A673 (cell line): Measurements from ENCODE around the gene IQGAP3. TPM values are rescaled to one million over a fixed set of nuclear protein-coding genes. Genes with fewer than 3 reads are reported as not detected.
A peak's percentile ranks its signal among the peaks of the same experiment; 100 is the strongest.

Source experiments
- BruUV-seq: library from RNA; stranded (reverse); fragments of 400-500 nt; replicated peaks from 2 replicates; lab custom pipeline; 2021; lab: Mats Ljungman, UMichigan
- CTCF ChIA-PET: fragments of 300-600 bp; sonication (Branson Sonifier 250); formaldehyde crosslinking; loops from one replicate; lab custom pipeline; 2022; ENCODE audit warnings: antibody characterized with exemption; lab: Charles Lee
- POLR2A ChIA-PET: fragments of 300-600 bp; sonication (Branson Sonifier 250); formaldehyde crosslinking; loops from one replicate; lab custom pipeline; 2022; ENCODE audit warnings: antibody characterized with exemption; ENCODE audit not compliant: low non-redundant PET; lab: Charles Lee
- DNase-seq: peaks from one replicate; pipeline ENCODE4 v3.0.0-alpha.2; 2015; ENCODE audit warnings: low spot score
- H3K27ac ChIP-seq: fragments of 200-600 bp; sonication (generic); 2 replicates; pipeline ENCODE4 v1.5.1; 2016; ENCODE audit warnings: mixed run types, low read depth, mild to moderate bottlenecking, mixed read lengths, antibody characterized with exemption, low read length; ENCODE audit not compliant: poor library complexity, severe bottlenecking
- H3K27me3 ChIP-seq: fragments of 200-600 bp; sonication (generic); replicated peaks from 2 replicates; pipeline ENCODE4 v1.6.1; 2017; ENCODE audit warnings: mixed run types, low read depth, mild to moderate bottlenecking, mixed read lengths, antibody characterized with exemption, low read length; ENCODE audit not compliant: insufficient read depth, poor library complexity
- H3K36me3 ChIP-seq: fragments of 200-600 bp; sonication (generic); 2 replicates; pipeline ENCODE4 v1.6.1; 2016; ENCODE audit warnings: mixed run types, mild to moderate bottlenecking, mixed read lengths, antibody characterized with exemption, low read length; ENCODE audit not compliant: insufficient read depth, poor library complexity, severe bottlenecking
- H3K4me1 ChIP-seq: fragments of 200-600 bp; sonication (generic); 2 replicates; pipeline ENCODE4 v1.6.1; 2017; ENCODE audit warnings: mixed run types, mild to moderate bottlenecking, mixed read lengths, antibody characterized with exemption, low read length; ENCODE audit not compliant: insufficient read depth, poor library complexity, severe bottlenecking
- H3K4me3 ChIP-seq: fragments of 200-600 bp; sonication (generic); 2 replicates; pipeline ENCODE4 v1.5.1; 2016; ENCODE audit warnings: low read depth, mixed run types, mild to moderate bottlenecking, mixed read lengths, low read length; ENCODE audit not compliant: poor library complexity, severe bottlenecking
- H3K9me3 ChIP-seq: fragments of 200-600 bp; sonication (generic); 2 replicates; pipeline ENCODE4 v1.6.1; 2016; ENCODE audit warnings: mixed run types, low read depth, mild to moderate bottlenecking, mixed read lengths, antibody characterized with exemption, low read length; ENCODE audit not compliant: poor library complexity, severe bottlenecking
- EZH2 ChIP-seq: fragments of 200-600 bp; sonication (generic); IDR thresholded peaks from 2 replicates; pipeline ENCODE4 v1.6.1; 2017; ENCODE audit warnings: borderline replicate concordance, low read depth, mild to moderate bottlenecking, mixed read lengths, antibody characterized with exemption, low read length; ENCODE audit not compliant: poor library complexity, severe bottlenecking
- intact Hi-C: fragments of 100-400 bp; cut with micrococcal nuclease; formaldehyde crosslinking; loops from one replicate; pipeline ENCODE4 v1.10.0; 2022; ENCODE audit not compliant: unreplicated experiment
- total RNA-seq: library from RNA; stranded (reverse); gene quantifications from 2 replicates; pipeline ENCODE4 v1.2.3, GENCODE V29; 2021
- TF ChIP-seq, protein P1 (sequence below): fragments of 300-800, 200-600 bp; sonication (generic); conservative IDR thresholded peaks from 2 replicates; pipeline ENCODE4 v1.5.1; 2017; ENCODE audit warnings: low read depth, mild to moderate bottlenecking, antibody characterized with exemption, low read length, moderate library complexity, mixed read lengths

IQGAP3 gene
- total RNA-seq, 1 experiment from 2014 or later: 37.5 TPM

GRCh38 chr1:156591432-156592157 is 19.2 kb upstream of the IQGAP3 start, which contains the start of gene NAXE:
Gene NAXE (plus strand): TSS chr1:156591776. CDS start chr1:156591805, 29 bp downstream.
- DNase-seq: peak; percentile 83
- POLR2A ChIA-PET: no interaction called here
- no peaks in the 10 kb centered on the region for H3K27me3 ChIP-seq
- H3K4me3 ChIP-seq: peak within 1 kb of the TSS; percentile 84
- H3K9me3 ChIP-seq: no peaks in the 10 kb centered on the region
- intact Hi-C loops: no loop called here
- TF ChIP-seq, protein P1, sequence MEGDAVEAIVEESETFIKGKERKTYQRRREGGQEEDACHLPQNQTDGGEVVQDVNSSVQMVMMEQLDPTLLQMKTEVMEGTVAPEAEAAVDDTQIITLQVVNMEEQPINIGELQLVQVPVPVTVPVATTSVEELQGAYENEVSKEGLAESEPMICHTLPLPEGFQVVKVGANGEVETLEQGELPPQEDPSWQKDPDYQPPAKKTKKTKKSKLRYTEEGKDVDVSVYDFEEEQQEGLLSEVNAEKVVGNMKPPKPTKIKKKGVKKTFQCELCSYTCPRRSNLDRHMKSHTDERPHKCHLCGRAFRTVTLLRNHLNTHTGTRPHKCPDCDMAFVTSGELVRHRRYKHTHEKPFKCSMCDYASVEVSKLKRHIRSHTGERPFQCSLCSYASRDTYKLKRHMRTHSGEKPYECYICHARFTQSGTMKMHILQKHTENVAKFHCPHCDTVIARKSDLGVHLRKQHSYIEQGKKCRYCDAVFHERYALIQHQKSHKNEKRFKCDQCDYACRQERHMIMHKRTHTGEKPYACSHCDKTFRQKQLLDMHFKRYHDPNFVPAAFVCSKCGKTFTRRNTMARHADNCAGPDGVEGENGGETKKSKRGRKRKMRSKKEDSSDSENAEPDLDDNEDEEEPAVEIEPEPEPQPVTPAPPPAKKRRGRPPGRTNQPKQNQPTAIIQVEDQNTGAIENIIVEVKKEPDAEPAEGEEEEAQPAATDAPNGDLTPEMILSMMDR: no peak
- no peak for TF ChIP-seq EZH2
- BruUV-seq: TSS peak; percentile 44
- CTCF ChIA-PET: interaction anchor here (0.6 to 1.7 kb wide), 4 partner anchors 10 to 209 kb away, joined by 4 to 9 read pairs (median 6); partner anchors contain the start of gene GPATCH4
- peaks cover 4% of the 10 kb centered on the region for H3K4me1 ChIP-seq
- H3K27ac ChIP-seq: peak within 1 kb of the TSS; percentile 88
- peaks cover 35% of the 10 kb centered on the region for H3K36me3 ChIP-seq

- Histone ChIP-seq H3K27me3 (no peaks in the 10 kb centered on the region), H3K4me3 (peak overlapping the region; percentile 84), H3K27ac (peak overlapping the region; percentile 88), H3K4me1 (peaks cover 4% of the 10 kb centered on the region), H3K9me3 (no peaks in the 10 kb centered on the region), H3K36me3 (peaks cover 31% of the 10 kb centered on the region)
- BruUV-seq: no TSS peak
- ChIA-PET POLR2A (no interaction called here), CTCF (interaction anchor here (0.7 to 1.7 kb wide), 3 partner anchors 11 to 208 kb away, joined by 4 to 9 read pairs (median 8); partner anchors contain the start of gene GPATCH4)
- TF ChIP-seq EZH2: no peak
- TF ChIP-seq, protein P1: no peak
- no peak for DNase-seq
- intact Hi-C loops: no loop called here
These were observed 18.7 kb upstream of the IQGAP3 start for GRCh38 chr1:156591181-156591431.

DNA sequence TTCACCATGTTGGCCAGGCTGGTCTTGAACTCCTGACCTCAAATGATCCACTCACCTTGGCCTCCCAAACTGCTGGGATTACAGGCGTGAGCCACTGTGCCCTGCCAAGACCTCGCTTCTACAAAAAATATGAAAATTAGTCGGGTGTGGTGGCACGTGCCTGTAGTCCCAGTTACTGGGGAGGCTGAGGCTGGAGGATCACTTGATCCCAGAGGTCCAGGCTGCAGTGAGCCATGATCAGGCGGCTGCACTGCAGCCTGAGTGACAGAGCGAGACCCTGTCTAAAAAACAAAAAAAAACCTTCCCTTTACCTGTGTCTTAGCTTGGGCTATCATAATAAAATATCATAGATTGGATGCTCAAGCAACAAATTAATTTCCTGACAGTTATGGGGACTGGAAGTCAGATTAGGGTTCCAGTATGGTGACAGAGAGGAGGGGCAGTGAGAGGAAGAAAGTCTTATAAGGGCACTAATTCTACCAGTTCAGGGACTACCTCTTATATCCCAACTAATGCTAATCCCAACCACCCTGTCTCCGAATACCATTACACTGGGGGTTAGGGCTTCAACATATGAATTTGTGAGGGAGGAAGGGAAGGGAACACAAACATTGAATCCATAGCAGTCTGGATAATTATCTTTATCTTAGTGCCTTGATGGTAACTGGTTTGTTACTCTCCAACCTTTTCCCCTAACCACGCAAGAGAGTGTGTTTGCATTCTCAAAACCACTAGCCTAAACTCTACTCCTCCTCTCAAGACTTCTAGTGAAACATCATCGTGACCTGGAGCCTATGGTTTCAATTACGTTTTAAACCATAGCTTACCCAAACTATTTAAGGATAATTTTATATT is 18.2 kb upstream of the IQGAP3 start:
- CTCF ChIA-PET: interaction anchor here (1.2 to 1.7 kb wide), 2 partner anchors 11 to 208 kb away, joined by 4 to 9 read pairs; partner anchors contain the start of gene GPATCH4
- DNase-seq: no peak
- Histone ChIP-seq H3K27me3 (no peaks in the 10 kb centered on the region), H3K36me3 (peaks cover 25% of the 10 kb centered on the region), H3K9me3 (no peaks in the 10 kb centered on the region), H3K27ac (peak overlapping the region; percentile 88), H3K4me1 (peaks cover 4% of the 10 kb centered on the region), H3K4me3 (peak overlapping the region; percentile 84)
- TF ChIP-seq, protein P1: no peak
- no peak for TF ChIP-seq EZH2
- BruUV-seq: no TSS peak
- POLR2A ChIA-PET: no interaction called here
- intact Hi-C loops: no loop called here
